H1 (cell line): ENCODE data around the gene KRT3. TPM values are rescaled to one million over a fixed set of nuclear protein-coding genes. Genes with fewer than 3 reads are reported as not detected.

Experiments
- CTCF ChIA-PET: fragments of 300-600 bp; sonication (Branson Sonifier 250); formaldehyde crosslinking; loops from one replicate; lab custom pipeline; 2021; ENCODE audit not compliant: partially characterized antibody; lab: Charles Lee
- POLR2A ChIA-PET: fragments of 300-600 bp; sonication (Branson Sonifier 250); formaldehyde crosslinking; loops from one replicate; lab custom pipeline; 2021; ENCODE audit warnings: inconsistent platforms; ENCODE audit not compliant: partially characterized antibody; lab: Charles Lee
- DNase-seq, 2 experiments: peaks; one replicate each; pipeline versions ENCODE4 v3.0.0 to v3.0.0-alpha.2; 2010 to 2022; ENCODE audit warnings: low spot score in 2 of 2, low read depth in 1 of 2, mixed read lengths in 1 of 2
- FAIRE-seq: peaks from 2 replicates; lab custom pipeline; 2011; peaks lifted over from hg19 to GRCh38; lab: Jason Lieb, UNC
- H2AFZ ChIP-seq: 2 replicates; pipeline ENCODE4 v1.8.1; 2012; ENCODE audit warnings: low read length, inconsistent platforms
- H2AK5ac ChIP-seq: 2 replicates; pipeline ENCODE4 v1.6.1; 2013; ENCODE audit warnings: low read depth, low read length
- H2BK120ac ChIP-seq: replicated peaks from 2 replicates; pipeline ENCODE3; 2013; ENCODE audit warnings: low read depth, low read length, inconsistent platforms
- H2BK12ac ChIP-seq: 2 replicates; pipeline ENCODE4 v1.6.1; 2013; ENCODE audit warnings: low read depth, low read length
- H2BK15ac ChIP-seq: 2 replicates; pipeline ENCODE4 v1.6.1; 2013; ENCODE audit warnings: low read length
- H2BK20ac ChIP-seq: 2 replicates; pipeline ENCODE4 v1.6.1; 2013; ENCODE audit warnings: low read length
- H2BK5ac ChIP-seq: 2 replicates; pipeline ENCODE4 v1.6.1; 2013; ENCODE audit warnings: low read depth, low read length
- H3K14ac ChIP-seq: 2 replicates; pipeline ENCODE4 v1.6.1; 2013; ENCODE audit warnings: inconsistent platforms; ENCODE audit not compliant: insufficient read length
- H3K18ac ChIP-seq: 2 replicates; pipeline ENCODE4 v1.6.1; 2013; ENCODE audit warnings: low read length; ENCODE audit errors: extremely low read depth
- H3K23ac ChIP-seq: 2 replicates; pipeline ENCODE4 v1.6.1; 2013; ENCODE audit warnings: inconsistent platforms; ENCODE audit not compliant: insufficient read length
- H3K23me2 ChIP-seq: 2 replicates; pipeline ENCODE4 v1.6.1; 2013; ENCODE audit warnings: low read depth, low read length
- H3K27ac ChIP-seq: 2 replicates; pipeline ENCODE4 v1.6.1; 2011; ENCODE audit warnings: low read depth, low read length, inconsistent platforms
- H3K27me3 ChIP-seq, 4 experiments: replicated peaks in 1 of 4; 1 replicate in 1 of 4; 2 replicates in 3 of 4; pipeline versions ENCODE4 v1.6.1 to v1.8.1; 2011 to 2013; ENCODE audit warnings: low read length in 3 of 4, mild to moderate bottlenecking in 3 of 4, inconsistent platforms in 2 of 4, mixed read lengths in 2 of 4, moderate library complexity in 1 of 4; ENCODE audit not compliant: control insufficient read depth in 3 of 4, insufficient read depth in 3 of 4; ENCODE audit errors: extremely low read depth in 1 of 4
- H3K36me3 ChIP-seq, 4 experiments: 2 replicates each; pipeline versions ENCODE4 v1.6.1 to v1.8.1; 2011 to 2013; ENCODE audit warnings: mild to moderate bottlenecking in 4 of 4, low read length in 3 of 4, moderate library complexity in 2 of 4, control low read depth in 1 of 4, inconsistent platforms in 1 of 4; ENCODE audit not compliant: insufficient read depth in 4 of 4, control insufficient read depth in 2 of 4
- H3K4ac ChIP-seq: replicated peaks from 2 replicates; pipeline ENCODE3; 2013; ENCODE audit warnings: low read length, low read depth, mixed read lengths, inconsistent platforms; ENCODE audit not compliant: insufficient read length
- H3K4me1 ChIP-seq, 4 experiments: replicated peaks in 1 of 4; 1 replicate in 1 of 4; 2 replicates in 3 of 4; pipeline versions ENCODE4 v1.6.1 to v1.8.1; 2011 to 2013; ENCODE audit warnings: low read length in 3 of 4, inconsistent platforms in 2 of 4, mixed read lengths in 1 of 4; ENCODE audit not compliant: insufficient read depth in 4 of 4, control insufficient read depth in 3 of 4
- H3K4me2 ChIP-seq, 2 experiments: 2 replicates each; pipeline versions ENCODE4 v1.6.1 to v1.8.1; 2011 to 2013; ENCODE audit warnings: low read depth in 2 of 2, low read length in 2 of 2, control low read depth in 1 of 2, inconsistent platforms in 1 of 2, mild to moderate bottlenecking in 1 of 2; ENCODE audit not compliant: insufficient read depth in 1 of 2
- H3K4me3 ChIP-seq, 4 experiments: fragments of 200-600, 300-600 bp in 1 of 4; sonication (generic), shearing (Covaris generic), sonication (Bioruptor Twin) in 1 of 4; 2 replicates each; pipeline versions ENCODE4 v1.5.1 to v1.8.1; 2011 to 2016; ENCODE audit warnings: low read length in 4 of 4, low read depth in 3 of 4, control low read depth in 2 of 4, inconsistent platforms in 2 of 4, mild to moderate bottlenecking in 2 of 4, mixed read lengths in 1 of 4, moderate library complexity in 1 of 4; ENCODE audit not compliant: insufficient read depth in 2 of 4; ENCODE audit errors: extremely low read depth in 1 of 4
- H3K56ac ChIP-seq: replicated peaks from 2 replicates; pipeline ENCODE3; 2013; ENCODE audit warnings: low read depth, mild to moderate bottlenecking, mixed read lengths, low read length, inconsistent platforms; ENCODE audit not compliant: insufficient read length
- H3K79me1 ChIP-seq: 2 replicates; pipeline ENCODE4 v1.6.1; 2013; ENCODE audit warnings: low read depth, low read length, control low read depth
- H3K79me2 ChIP-seq, 2 experiments: 2 replicates each; pipeline versions ENCODE4 v1.6.1 to v1.8.1; 2012 to 2013; ENCODE audit warnings: low read length in 2 of 2, mild to moderate bottlenecking in 2 of 2, inconsistent platforms in 1 of 2; ENCODE audit not compliant: insufficient read depth in 2 of 2, control insufficient read depth in 1 of 2
- H3K9ac ChIP-seq, 4 experiments: replicated peaks in 1 of 4; 1 replicate in 1 of 4; 2 replicates in 3 of 4; pipeline versions ENCODE4 v1.6.1 to v1.8.1; 2011 to 2013; ENCODE audit warnings: low read depth in 3 of 4, low read length in 3 of 4, control low read depth in 2 of 4, mild to moderate bottlenecking in 2 of 4, moderate library complexity in 2 of 4, inconsistent platforms in 1 of 4; ENCODE audit errors: extremely low read depth in 1 of 4
- H3K9me3 ChIP-seq, 2 experiments: 2 replicates each; pipeline versions ENCODE4 v1.6.1 to v1.8.1; 2012 to 2013; ENCODE audit warnings: mild to moderate bottlenecking in 2 of 2, moderate library complexity in 2 of 2, control low read depth in 1 of 2, inconsistent platforms in 1 of 2, low read depth in 1 of 2, low read length in 1 of 2, mixed read lengths in 1 of 2; ENCODE audit not compliant: insufficient read depth in 2 of 2
- H4K20me1 ChIP-seq, 2 experiments: replicated peaks in 1 of 2; 2 replicates each; pipeline versions ENCODE3 to v1.8.1; 2011 to 2013; ENCODE audit warnings: inconsistent platforms in 2 of 2, low read length in 2 of 2, mild to moderate bottlenecking in 1 of 2; ENCODE audit not compliant: insufficient read depth in 2 of 2, control insufficient read depth in 1 of 2
- H4K5ac ChIP-seq: 2 replicates; pipeline ENCODE4 v1.6.1; 2013; ENCODE audit warnings: low read length, low read depth, mixed read lengths, inconsistent platforms; ENCODE audit not compliant: insufficient read length
- H4K8ac ChIP-seq: 2 replicates; pipeline ENCODE4 v1.8.0; 2013; ENCODE audit warnings: mild to moderate bottlenecking, moderate library complexity, low read length, inconsistent platforms; ENCODE audit not compliant: insufficient read depth; ENCODE audit errors: extremely low read depth
- H4K91ac ChIP-seq: replicated peaks from 2 replicates; pipeline ENCODE3; 2013; ENCODE audit warnings: low read length, mixed read lengths, inconsistent platforms; ENCODE audit not compliant: insufficient read length
- ASH2L ChIP-seq: fragments of 200-600, 300-600 bp; sonication (generic); IDR thresholded peaks from one replicate; pipeline ENCODE4 v1.7.1; 2017; ENCODE audit warnings: low read length
- BACH1 ChIP-seq: IDR thresholded peaks from 2 replicates; pipeline ENCODE4 v1.6.1; 2012; ENCODE audit warnings: low read length, improper control_type of control experiment
- EZH2 ChIP-seq: fragments of 200-600 bp; sonication (generic); IDR thresholded peaks from 2 replicates; pipeline ENCODE4 v1.7.1; 2012; ENCODE audit warnings: low read depth, mild to moderate bottlenecking, moderate library complexity, low read length, inconsistent platforms; ENCODE audit not compliant: severe bottlenecking
- GABPA ChIP-seq: IDR thresholded peaks from 2 replicates; pipeline ENCODE4 v1.6.1; 2011; ENCODE audit warnings: mild to moderate bottlenecking, low read length, moderate library complexity, borderline replicate concordance; ENCODE audit not compliant: insufficient read depth
- KDM1A ChIP-seq: fragments of 200-600, 300-600 bp; sonication (generic); IDR thresholded peaks from 2 replicates; pipeline ENCODE4 v1.7.1; 2016; ENCODE audit warnings: mild to moderate bottlenecking, low read length, borderline replicate concordance
- PHF8 ChIP-seq: fragments of 200-600 bp; sonication (generic); conservative IDR thresholded peaks from 2 replicates; pipeline ENCODE4 v1.7.1; 2012; ENCODE audit warnings: low read depth, mild to moderate bottlenecking, inconsistent platforms, low read length, moderate library complexity
- SAP30 ChIP-seq: fragments of 300-600 bp; sonication (generic); IDR thresholded peaks from 2 replicates; pipeline ENCODE4 v1.7.1; 2012; ENCODE audit warnings: low read length, moderate library complexity, mild to moderate bottlenecking, inconsistent platforms; ENCODE audit not compliant: insufficient read depth, insufficient replicate concordance
- SIRT6 ChIP-seq: IDR thresholded peaks from one replicate; pipeline ENCODE4 v1.7.1; 2012; ENCODE audit warnings: low read length, inconsistent platforms
- WGBS, 2 experiments: shearing (Covaris generic) in 1 of 2; methylation state at CpG; one replicate each; pipeline versions ENCODE4 v1.1.6 to v1.1.7; 2013 to 2015; ENCODE audit warnings: low lambda C conversion rate in 2 of 2, mixed read lengths in 2 of 2, inconsistent platforms in 1 of 2, low coverage in 1 of 2, missing lambda C conversion rate in 1 of 2; ENCODE audit not compliant: insufficient replicate concordance in 2 of 2, insufficient coverage in 1 of 2, insufficient read length in 1 of 2; ENCODE audit errors: extremely low coverage in 1 of 2, missing lambda C conversion rate in 1 of 2; 5-methylcytosine and 5-hydroxymethylcytosine counted together
- polyA plus RNA-seq, 7 experiments: library from polyadenylated mRNA; depleted of rRNA in 3 of 7; stranded (reverse) in 5 of 7; unstranded in 2 of 7; fragments of >200 nt in 5 of 7; fragments of 200-250 nt in 2 of 7; gene quantifications; 1 replicate in 5 of 7; 2 replicates in 1 of 7; 4 replicates in 1 of 7; pipeline versions ENCODE4 v1.2.1 to v1.2.3, GENCODE V29; 2011 to 2013; ENCODE audit warnings: missing spikeins in 2 of 7, mixed read lengths in 2 of 7
- total RNA-seq: library from RNA; stranded (reverse); fragmentation: NEBNext Ultra II Directional; extraction: Animal tissue kit (Norgen Biotek cat#: 25700); gene quantifications from 2 replicates; pipeline ENCODE4 v1.2.1, GENCODE V29; 2021
- TF ChIP-seq, protein P1 (sequence below): IDR thresholded peaks from 2 replicates; pipeline ENCODE4 v1.6.1; 2012; ENCODE audit warnings: inconsistent platforms

The KRT3 gene
- total and polyA plus RNA-seq, 2 of the 8 experiments (the other 6 are each of a cell fraction or from before 2014, with no cell fraction given), result not detected

- no peak overlapping the region for H3K18ac ChIP-seq
- H3K36me3 ChIP-seq, result no peaks in the 10 kb centered on the region
- 91% methylated on average over 3 of the region's 3 CpGs; no CpG with 5 or more reads in 1 of the 2 experiments for WGBS, 2 experiments
- DNase-seq, result no peak
- FAIRE-seq, result no peak
- no peak overlapping the region for H2BK120ac ChIP-seq
- H3K79me2 ChIP-seq, result no peaks in the 10 kb centered on the region
- H3K56ac ChIP-seq, result no peak overlapping the region
- no peak overlapping the region for H3K4me3 ChIP-seq
- H3K9me3 ChIP-seq, result no peaks in the 10 kb centered on the region
- H2AFZ ChIP-seq, result no peak overlapping the region
- POLR2A ChIA-PET, result no interaction called here
- H3K4me1 ChIP-seq, result no peaks in the 10 kb centered on the region
- H3K27ac ChIP-seq, result no peak overlapping the region
- H3K23ac ChIP-seq, result no peak overlapping the region
- H3K9ac ChIP-seq, result no peak overlapping the region
- H2BK5ac ChIP-seq, result no peak overlapping the region
- H2BK15ac ChIP-seq, result no peak overlapping the region
- no peak overlapping the region for H2BK12ac ChIP-seq
- H3K79me1 ChIP-seq, result no peaks in the 10 kb centered on the region
- TF ChIP-seq GABPA (no peak), KDM1A (no peak), PHF8 (no peak), SAP30 (no peak), SIRT6 (no peak), BACH1 (no peak), EZH2 (no peak), ASH2L (no peak)
- TF ChIP-seq, protein P1, sequence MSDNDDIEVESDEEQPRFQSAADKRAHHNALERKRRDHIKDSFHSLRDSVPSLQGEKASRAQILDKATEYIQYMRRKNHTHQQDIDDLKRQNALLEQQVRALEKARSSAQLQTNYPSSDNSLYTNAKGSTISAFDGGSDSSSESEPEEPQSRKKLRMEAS, result no peak
- no peak overlapping the region for H4K8ac ChIP-seq
- no peak overlapping the region for H3K4me2 ChIP-seq
- H3K27me3 ChIP-seq, result 0 out of 7 replicates have a peak, but pooled peaks cover 0 to 2% (median 0%) of the 10 kb centered on the region in 4 experiments
- H3K23me2 ChIP-seq, result no peaks in the 10 kb centered on the region
- H2AK5ac ChIP-seq, result no peak overlapping the region
- CTCF ChIA-PET, result interaction anchor here (0.6 to 0.7 kb wide), 4 partner anchors 98 to 410 kb away, joined by 3 to 4 read pairs (median 3); no protein-coding TSS in a partner anchor
- no peak overlapping the region for H3K4ac ChIP-seq
- no peak overlapping the region for H4K91ac ChIP-seq
- no peaks in the 10 kb centered on the region for H4K20me1 ChIP-seq
- H3K14ac ChIP-seq, result no peak overlapping the region
- no peak overlapping the region for H4K5ac ChIP-seq
- no peak overlapping the region for H2BK20ac ChIP-seq
Measured at GRCh38 chr12:52772772-52773171, 23.1 kb downstream of the KRT3 start.
